Mesodermal cell (in vitro differentiated cells): ENCODE measurements around the gene CHMP2B. TPM values are rescaled to one million over a fixed set of nuclear protein-coding genes. Genes with fewer than 3 reads are reported as not detected.

Experiments
- H3K27ac ChIP-seq: 2 replicates; pipeline ENCODE4 v1.7.0; 2013; ENCODE audit warnings: mild to moderate bottlenecking, low read depth, low read length, moderate library complexity; ENCODE audit not compliant: severe bottlenecking
- H3K36me3 ChIP-seq: 2 replicates; pipeline ENCODE4 v1.7.1; 2013; ENCODE audit warnings: mild to moderate bottlenecking, low read length, moderate library complexity; ENCODE audit not compliant: control insufficient read depth, insufficient read depth
- H3K4me1 ChIP-seq: one replicate; pipeline ENCODE4 v1.7.1; 2013; ENCODE audit warnings: mild to moderate bottlenecking, low read length; ENCODE audit not compliant: insufficient read depth, control insufficient read depth, poor library complexity, severe bottlenecking
- H3K4me3 ChIP-seq: 2 replicates; pipeline ENCODE4 v1.7.0; 2013; ENCODE audit warnings: low read length, control low read depth, mild to moderate bottlenecking; ENCODE audit not compliant: insufficient read depth, poor library complexity, severe bottlenecking; ENCODE audit errors: extremely low read depth
- H3K9me3 ChIP-seq: 2 replicates; pipeline ENCODE4 v1.7.1; 2013; ENCODE audit warnings: mild to moderate bottlenecking, low read length, moderate library complexity; ENCODE audit not compliant: control insufficient read depth
- WGBS, 2 experiments: methylation state at CpG; one replicate each; pipeline ENCODE4 v1.1.5; 2013; ENCODE audit warnings: missing lambda C conversion rate in 2 of 2; ENCODE audit not compliant: insufficient coverage in 2 of 2; 5-methylcytosine and 5-hydroxymethylcytosine counted together
- polyA plus RNA-seq, 2 experiments: library from polyadenylated mRNA; stranded (reverse); fragments of 50-300 nt; gene quantifications; one replicate each; pipeline ENCODE4 v1.2.3, GENCODE V29; 2013

The CHMP2B gene, protein sequence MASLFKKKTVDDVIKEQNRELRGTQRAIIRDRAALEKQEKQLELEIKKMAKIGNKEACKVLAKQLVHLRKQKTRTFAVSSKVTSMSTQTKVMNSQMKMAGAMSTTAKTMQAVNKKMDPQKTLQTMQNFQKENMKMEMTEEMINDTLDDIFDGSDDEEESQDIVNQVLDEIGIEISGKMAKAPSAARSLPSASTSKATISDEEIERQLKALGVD
- polyA plus RNA-seq (2013, experiment 1 of 2): 42.9 TPM
- 47.8 TPM for polyA plus RNA-seq (2013, experiment 2 of 2)

DNA sequence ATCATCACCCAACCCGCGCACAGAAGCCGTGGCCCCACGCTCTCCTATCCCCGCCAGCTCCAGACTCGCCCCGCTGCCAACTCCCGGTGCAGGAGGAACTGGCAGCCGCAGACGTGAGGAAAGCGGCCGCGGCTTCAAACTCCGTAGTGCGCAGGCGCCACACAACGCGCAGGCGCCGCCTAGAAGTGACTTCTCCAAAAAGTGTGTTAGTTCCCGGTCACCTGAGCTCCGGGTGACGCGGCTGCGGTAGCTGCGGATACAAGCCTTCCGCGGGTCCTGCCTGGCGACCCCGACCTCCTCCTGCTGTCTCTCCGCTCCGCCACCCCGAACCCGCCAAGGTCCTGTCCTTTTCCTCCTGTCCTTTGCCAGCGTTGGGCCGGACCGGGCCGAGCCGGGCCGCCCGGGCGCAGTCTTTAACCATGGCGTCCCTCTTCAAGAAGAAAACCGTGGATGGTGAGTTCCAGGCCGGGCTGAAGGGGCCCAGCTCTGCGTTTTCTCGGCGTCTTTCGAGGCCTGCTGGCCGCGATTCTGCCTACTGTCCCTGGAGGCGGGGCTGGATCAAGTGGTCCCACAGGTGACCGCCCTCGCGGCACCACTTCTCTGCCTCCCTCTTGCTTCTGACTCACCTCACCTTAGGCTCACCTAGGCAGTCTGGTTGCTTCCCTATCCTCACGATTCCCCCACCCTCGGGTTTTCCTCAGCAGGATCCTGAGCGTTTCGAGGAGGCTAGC is at the start of gene CHMP2B:
TSS of gene CHMP2B (plus strand) at position 206 of the 731 bp plus-strand sequence. CDS start at position 420, 214 bp downstream.
- Histone ChIP-seq H3K27ac (peak within 1 kb of the TSS; percentile 77), H3K4me3 (peak within 1 kb of the TSS; percentile 98), H3K9me3 (no peaks in the 10 kb centered on the region), H3K4me1 (no peaks in the 10 kb centered on the region), H3K36me3 (peaks cover 4% of the 10 kb centered on the region)
- 0% methylated on average over 42 to 56 of the region's 59 CpGs for WGBS, 2 experiments

DNA sequence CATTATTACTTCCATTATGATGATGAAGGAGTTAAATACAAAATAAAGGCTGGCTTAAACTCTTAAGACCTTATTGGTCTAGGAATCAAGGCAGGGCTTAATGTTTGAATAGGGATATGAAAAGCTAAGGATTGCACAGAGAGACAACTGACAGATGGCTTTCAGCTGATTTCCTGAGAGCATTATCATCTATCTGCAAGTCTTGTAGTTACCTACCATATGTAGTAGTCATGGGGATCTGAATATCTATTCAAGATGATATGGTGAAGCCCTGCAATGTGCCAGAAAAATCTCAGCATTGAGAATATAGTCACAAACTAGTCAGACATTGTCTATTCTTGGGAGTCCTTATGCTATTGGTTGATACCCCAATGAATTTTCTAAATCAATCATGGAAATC is 47.5 kb upstream of the CHMP2B start:
- H3K4me1 ChIP-seq: no peaks in the 10 kb centered on the region
- H3K4me3 ChIP-seq: no peak overlapping the region
- H3K36me3 ChIP-seq: no peaks in the 10 kb centered on the region
- H3K9me3 ChIP-seq: no peaks in the 10 kb centered on the region
- H3K27ac ChIP-seq: no peak overlapping the region

DNA sequence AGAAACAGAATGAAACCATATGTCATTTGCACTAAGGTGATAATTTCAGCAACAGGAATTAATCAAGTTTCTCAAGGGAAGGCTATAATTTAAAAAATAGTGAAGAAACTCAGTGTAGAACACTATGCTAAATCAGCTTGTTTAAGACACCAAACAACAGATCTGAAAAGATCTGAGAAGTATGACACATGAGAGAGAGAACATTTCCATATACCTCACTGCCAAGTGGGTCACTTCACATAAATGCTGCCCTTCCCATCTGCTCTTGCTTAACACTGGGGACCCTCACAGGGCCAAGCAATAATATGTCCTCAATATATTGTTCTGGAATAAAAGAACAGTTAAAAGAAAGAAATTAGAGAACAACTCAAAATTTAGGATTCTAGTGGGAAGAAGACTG is 45.6 kb upstream of the CHMP2B start:
- H3K9me3 ChIP-seq: no peaks in the 10 kb centered on the region
- H3K36me3 ChIP-seq: no peaks in the 10 kb centered on the region
- no peaks in the 10 kb centered on the region for H3K4me1 ChIP-seq
- H3K27ac ChIP-seq: no peak overlapping the region
- H3K4me3 ChIP-seq: no peak overlapping the region

- Histone ChIP-seq H3K9me3 (no peaks in the 10 kb centered on the region), H3K4me1 (no peaks in the 10 kb centered on the region), H3K4me3 (no peak overlapping the region), H3K36me3 (no peaks in the 10 kb centered on the region), H3K27ac (no peak overlapping the region)
- 100% methylated on average over 1 of the region's 2 CpGs; no CpG with 5 or more reads in 1 of the 2 experiments for WGBS, 2 experiments
Measured at GRCh38 chr3:87182023-87182422, 45.1 kb upstream of the CHMP2B start.

- H3K9me3 ChIP-seq: no peaks in the 10 kb centered on the region
- 75 to 80% methylated on average over 1 of the region's 2 CpGs for WGBS, 2 experiments
- no peak overlapping the region for H3K4me3 ChIP-seq
- H3K36me3 ChIP-seq: no peaks in the 10 kb centered on the region
- no peaks in the 10 kb centered on the region for H3K4me1 ChIP-seq
- no peak overlapping the region for H3K27ac ChIP-seq
Measured at GRCh38 chr3:87186608-87187159, 40.4 kb upstream of the CHMP2B start.

GRCh38 chr3:87191175-87191574 is 35.9 kb upstream of the CHMP2B start:
- Histone ChIP-seq H3K4me1 (no peaks in the 10 kb centered on the region), H3K4me3 (no peak overlapping the region), H3K27ac (no peak overlapping the region), H3K36me3 (no peaks in the 10 kb centered on the region), H3K9me3 (peaks cover 10% of the 10 kb centered on the region)
- WGBS, 2 experiments: no CpG with 5 or more reads among the region's 2 CpGs

DNA sequence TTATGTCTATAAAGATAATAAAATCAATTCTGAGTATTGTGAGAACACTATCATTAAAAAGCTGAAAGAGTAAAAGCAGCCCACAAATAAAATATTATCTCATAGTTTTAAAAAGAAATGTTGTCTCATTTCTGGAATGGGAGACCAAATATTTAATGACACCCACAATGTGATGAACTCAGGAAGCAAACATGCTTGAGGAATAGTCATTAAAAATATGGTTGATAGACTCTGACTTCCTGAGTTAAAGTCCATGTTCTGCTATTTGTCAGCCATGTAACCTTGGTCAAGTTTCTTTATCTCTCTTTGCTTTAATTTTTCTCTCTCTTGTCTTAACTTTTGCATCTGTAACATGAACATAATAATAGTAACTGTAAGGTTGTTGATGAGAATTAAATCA is 35.5 kb upstream of the CHMP2B start:
- Histone ChIP-seq H3K9me3 (peaks cover 10% of the 10 kb centered on the region), H3K4me3 (no peak overlapping the region), H3K36me3 (no peaks in the 10 kb centered on the region), H3K4me1 (no peaks in the 10 kb centered on the region), H3K27ac (no peak overlapping the region)

GRCh38 chr3:87196879-87197278 is 30.2 kb upstream of the CHMP2B start:
- Histone ChIP-seq H3K4me1 (no peaks in the 10 kb centered on the region), H3K27ac (no peak overlapping the region), H3K4me3 (no peak overlapping the region), H3K36me3 (no peaks in the 10 kb centered on the region), H3K9me3 (peaks cover 10% of the 10 kb centered on the region)
- WGBS, 2 experiments: 89% methylated on average over 1 of the region's 1 CpG

- Histone ChIP-seq H3K4me1 (no peaks in the 10 kb centered on the region), H3K4me3 (no peak overlapping the region), H3K36me3 (no peaks in the 10 kb centered on the region), H3K9me3 (peaks cover 10% of the 10 kb centered on the region), H3K27ac (no peak overlapping the region)
- 87 to 93% methylated on average over 3 of the region's 4 CpGs for WGBS, 2 experiments
Measured at GRCh38 chr3:87197531-87197930, 29.6 kb upstream of the CHMP2B start.

DNA sequence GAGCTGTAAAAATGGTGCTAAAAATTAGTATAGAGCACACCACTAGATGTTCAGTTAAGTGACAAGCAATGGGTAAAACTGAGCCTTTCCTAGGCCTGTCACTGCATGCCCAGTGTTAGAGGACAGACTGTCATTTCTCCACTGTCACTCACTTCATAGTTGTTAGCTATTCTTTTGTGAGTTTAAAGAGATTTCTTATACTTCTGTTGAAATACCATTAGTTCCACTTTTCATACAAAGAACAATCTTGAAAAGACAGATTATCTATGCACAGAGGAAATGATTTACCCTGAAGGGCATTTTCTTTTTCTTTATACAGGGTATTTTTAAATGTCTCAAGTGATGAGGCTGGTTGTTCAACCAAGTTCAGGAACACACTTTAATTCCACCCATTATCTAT is 28.3 kb upstream of the CHMP2B start:
- H3K27ac ChIP-seq: no peak overlapping the region
- peaks cover 10% of the 10 kb centered on the region for H3K9me3 ChIP-seq
- H3K4me3 ChIP-seq: no peak overlapping the region
- H3K36me3 ChIP-seq: no peaks in the 10 kb centered on the region
- no peaks in the 10 kb centered on the region for H3K4me1 ChIP-seq

GRCh38 chr3:87199628-87200027 is 27.5 kb upstream of the CHMP2B start:
- Histone ChIP-seq H3K36me3 (no peaks in the 10 kb centered on the region), H3K9me3 (peaks cover 10% of the 10 kb centered on the region), H3K4me1 (no peaks in the 10 kb centered on the region), H3K4me3 (no peak overlapping the region), H3K27ac (no peak overlapping the region)
- WGBS, 2 experiments: no CpG with 5 or more reads among the region's 2 CpGs
